Keratinocyte (primary cell): ENCODE results near the gene CPVL. TPM values are rescaled to one million over a fixed set of nuclear protein-coding genes. Genes with fewer than 3 reads are reported as not detected.

Experiments
- DNase-seq: peaks from one replicate; pipeline ENCODE4 v3.0.0-alpha.2; 2011; ENCODE audit warnings: low read depth, missing footprints, low spot score
- FAIRE-seq: peaks from 2 replicates; lab custom pipeline; 2011; peaks lifted over from hg19 to GRCh38; lab: Jason Lieb, UNC
- H2AFZ ChIP-seq: 2 replicates; pipeline ENCODE4 v1.6.0; 2012; ENCODE audit warnings: low read length, control low read depth, inconsistent platforms; ENCODE audit not compliant: control insufficient read depth
- H3K27ac ChIP-seq: 2 replicates; pipeline ENCODE4 v1.5.1; 2011; ENCODE audit warnings: low read length; ENCODE audit not compliant: control insufficient read depth, insufficient read depth
- H3K27me3 ChIP-seq: 3 replicates; pipeline ENCODE4 v1.6.0; 2011; ENCODE audit warnings: low read length; ENCODE audit not compliant: control insufficient read depth, insufficient read depth; ENCODE audit errors: extremely low read depth
- H3K36me3 ChIP-seq, 2 experiments: 2 replicates in 1 of 2; 3 replicates in 1 of 2; pipeline ENCODE4 v1.5.1; 2011; ENCODE audit warnings: low read length in 2 of 2, mild to moderate bottlenecking in 1 of 2; ENCODE audit not compliant: control insufficient read depth in 2 of 2, insufficient read depth in 2 of 2; ENCODE audit errors: extremely low read depth in 1 of 2
- H3K4me1 ChIP-seq: 3 replicates; pipeline ENCODE4 v1.5.1; 2011; ENCODE audit warnings: low read length; ENCODE audit not compliant: control insufficient read depth, insufficient read depth; ENCODE audit errors: extremely low read depth
- H3K4me2 ChIP-seq: 3 replicates; pipeline ENCODE4 v1.6.0; 2011; ENCODE audit warnings: low read depth, low read length; ENCODE audit not compliant: control insufficient read depth, insufficient read depth; ENCODE audit errors: extremely low read depth
- H3K4me3 ChIP-seq, 3 experiments: fragments of 200-600 bp in 1 of 3; sonication (generic) in 1 of 3; 2 replicates in 2 of 3; 3 replicates in 1 of 3; pipeline ENCODE4 v1.5.1; 2011 to 2016; ENCODE audit warnings: low read length in 3 of 3, mild to moderate bottlenecking in 3 of 3, control low read depth in 2 of 3, inconsistent platforms in 1 of 3, low read depth in 1 of 3, mixed read lengths in 1 of 3, mixed run types in 1 of 3, moderate library complexity in 1 of 3; ENCODE audit not compliant: control insufficient read depth in 2 of 3, insufficient read depth in 2 of 3; ENCODE audit errors: extremely low read depth in 1 of 3
- H3K79me2 ChIP-seq: 2 replicates; pipeline ENCODE4 v1.6.0; 2012; ENCODE audit warnings: low read length; ENCODE audit not compliant: control insufficient read depth, insufficient read depth
- H3K9ac ChIP-seq: 3 replicates; pipeline ENCODE4 v1.6.0; 2011; ENCODE audit warnings: low read length; ENCODE audit not compliant: control insufficient read depth, insufficient read depth; ENCODE audit errors: extremely low read depth
- H3K9me1 ChIP-seq: 3 replicates; pipeline ENCODE4 v1.6.0; 2011; ENCODE audit warnings: low read length; ENCODE audit not compliant: control insufficient read depth, insufficient read depth; ENCODE audit errors: extremely low read depth
- H3K9me3 ChIP-seq: 2 replicates; pipeline ENCODE4 v1.5.1; 2012; ENCODE audit warnings: low read depth, low read length; ENCODE audit not compliant: control insufficient read depth
- H4K20me1 ChIP-seq: 3 replicates; pipeline ENCODE4 v1.6.0; 2011; ENCODE audit warnings: low read length; ENCODE audit not compliant: control insufficient read depth, insufficient read depth; ENCODE audit errors: extremely low read depth
- EZH2 ChIP-seq: IDR thresholded peaks from one replicate; pipeline ENCODE4 v1.6.1; 2012; ENCODE audit warnings: inconsistent platforms, mild to moderate bottlenecking, low read length, moderate library complexity
- dilution Hi-C: fragments of 300-500 bp; cut with MboI; formaldehyde crosslinking; loops from one replicate; pipeline ENCODE4 v1.7.0; 2020; ENCODE audit warnings: low sequenced_read_pairs; ENCODE audit not compliant: extremely low pct_ligation_motif_present
- polyA plus RNA-seq, 5 experiments: library from polyadenylated mRNA; depleted of rRNA in 3 of 5; stranded (reverse) in 3 of 5; stranded (forward) in 1 of 5; unstranded in 1 of 5; fragments of >200 nt; gene quantifications; 1 replicate in 1 of 5; 2 replicates in 3 of 5; 3 replicates in 1 of 5; pipeline versions ENCODE4 v1.2.1 to v1.2.3, GENCODE V29; 2011 to 2012; ENCODE audit warnings: missing spikeins in 2 of 5, low read depth in 1 of 5, low replicate concordance in 1 of 5
- TF ChIP-seq, protein P1 (sequence below), 3 experiments: IDR thresholded peaks in 1 of 3; conservative IDR thresholded peaks in 1 of 3; optimal IDR thresholded peaks in 1 of 3; 2 replicates in 2 of 3; 3 replicates in 1 of 3; pipeline versions ENCODE3 to v1.5.1; 2011; ENCODE audit warnings: low read length in 3 of 3, mild to moderate bottlenecking in 3 of 3, moderate library complexity in 2 of 3, control low read depth in 1 of 3, inconsistent platforms in 1 of 3; ENCODE audit not compliant: insufficient read depth in 2 of 3; ENCODE audit errors: extremely low read depth in 1 of 3

CPVL gene
- polyA plus RNA-seq, 1 donor (not counting 4 experiments of a cell fraction or from before 2014, with no cell fraction given) = 9.8 TPM

DNA sequence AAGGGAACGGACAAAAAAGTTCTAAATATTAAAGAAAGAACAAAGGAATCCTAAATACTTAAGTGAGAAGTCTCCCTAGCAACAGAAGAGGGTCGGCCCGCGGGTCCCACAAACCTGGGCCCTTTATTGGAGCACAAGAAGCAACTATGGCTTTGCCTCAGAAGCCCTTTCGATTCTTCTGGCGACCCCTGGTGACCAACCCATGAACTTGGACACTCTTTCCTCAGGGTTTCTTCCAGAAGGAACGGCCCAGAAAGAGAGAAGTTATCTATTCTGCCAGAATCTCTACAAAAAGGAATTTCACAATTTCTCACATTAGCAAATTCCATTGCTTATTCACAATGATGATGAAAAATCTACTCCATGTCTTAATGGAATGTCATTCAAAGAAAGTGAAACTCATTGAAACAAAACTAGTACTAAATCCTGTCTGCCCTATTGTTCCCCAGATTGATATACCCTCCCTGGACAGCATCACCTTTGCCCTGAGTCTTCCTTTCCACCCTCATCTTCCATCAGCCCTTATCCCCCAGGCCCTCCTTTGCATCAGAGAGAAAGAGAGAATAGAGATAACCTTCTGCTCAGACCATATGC, 43.7 kb downstream of the CPVL start:
- Histone ChIP-seq H3K79me2 (no peaks in the 10 kb centered on the region), H3K4me3 (no peak overlapping the region), H4K20me1 (no peaks in the 10 kb centered on the region), H2AFZ (no peak overlapping the region), H3K27ac (no peak overlapping the region), H3K27me3 (no peaks in the 10 kb centered on the region), H3K36me3 (no peaks in the 10 kb centered on the region), H3K9ac (no peak overlapping the region), H3K9me1 (no peaks in the 10 kb centered on the region), H3K9me3 (no peaks in the 10 kb centered on the region), H3K4me1 (peaks cover 9% of the 10 kb centered on the region), H3K4me2 (no peak overlapping the region)
- no peak for TF ChIP-seq EZH2
- TF ChIP-seq, protein P1, sequence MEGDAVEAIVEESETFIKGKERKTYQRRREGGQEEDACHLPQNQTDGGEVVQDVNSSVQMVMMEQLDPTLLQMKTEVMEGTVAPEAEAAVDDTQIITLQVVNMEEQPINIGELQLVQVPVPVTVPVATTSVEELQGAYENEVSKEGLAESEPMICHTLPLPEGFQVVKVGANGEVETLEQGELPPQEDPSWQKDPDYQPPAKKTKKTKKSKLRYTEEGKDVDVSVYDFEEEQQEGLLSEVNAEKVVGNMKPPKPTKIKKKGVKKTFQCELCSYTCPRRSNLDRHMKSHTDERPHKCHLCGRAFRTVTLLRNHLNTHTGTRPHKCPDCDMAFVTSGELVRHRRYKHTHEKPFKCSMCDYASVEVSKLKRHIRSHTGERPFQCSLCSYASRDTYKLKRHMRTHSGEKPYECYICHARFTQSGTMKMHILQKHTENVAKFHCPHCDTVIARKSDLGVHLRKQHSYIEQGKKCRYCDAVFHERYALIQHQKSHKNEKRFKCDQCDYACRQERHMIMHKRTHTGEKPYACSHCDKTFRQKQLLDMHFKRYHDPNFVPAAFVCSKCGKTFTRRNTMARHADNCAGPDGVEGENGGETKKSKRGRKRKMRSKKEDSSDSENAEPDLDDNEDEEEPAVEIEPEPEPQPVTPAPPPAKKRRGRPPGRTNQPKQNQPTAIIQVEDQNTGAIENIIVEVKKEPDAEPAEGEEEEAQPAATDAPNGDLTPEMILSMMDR (optimal IDR thresholded peaks at IDR 0.05 in 1 of 3, IDR thresholded peaks at IDR 0.05 in 1 of 3, conservative IDR thresholded peaks at IDR 0.05 in 1 of 3; ENCODE audit: extremely low read depth in 1 of 3, insufficient read depth in 2 of 3, low read length in 3 of 3) = peak; percentile 35 to 50 (median 44)
- FAIRE-seq (no peak), DNase-seq (no peak)
- dilution Hi-C loops = loop anchor here (25.0 kb wide), 1 partner anchor 165 kb away; no protein-coding TSS in a partner anchor

DNA sequence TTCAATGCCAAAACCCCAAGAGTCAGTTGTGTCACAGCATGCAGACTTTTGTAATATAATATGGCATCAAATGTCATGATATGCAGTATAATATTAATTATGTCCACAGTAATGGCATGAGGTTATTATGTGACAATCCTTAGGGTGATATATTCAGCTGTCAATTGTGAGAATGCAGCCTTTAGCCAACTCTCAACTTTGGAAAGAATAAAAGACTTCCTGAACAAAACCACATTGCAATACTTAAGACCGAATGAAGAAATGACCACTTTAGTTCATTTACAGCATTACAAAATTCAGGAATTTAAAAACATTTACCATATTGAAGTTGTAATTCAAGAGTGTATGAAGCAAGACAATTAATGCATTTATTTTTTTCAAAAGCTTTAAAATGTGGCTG, 45.4 kb downstream of the CPVL start:
- H3K27me3 ChIP-seq = no peaks in the 10 kb centered on the region
- H3K9ac ChIP-seq = no peak overlapping the region
- dilution Hi-C loops = loop anchor here (25.0 kb wide), 1 partner anchor 164 kb away; no protein-coding TSS in a partner anchor
- TF ChIP-seq, protein P1 (optimal IDR thresholded peaks at IDR 0.05 in 1 of 3, IDR thresholded peaks at IDR 0.05 in 1 of 3, conservative IDR thresholded peaks at IDR 0.05 in 1 of 3; ENCODE audit: extremely low read depth in 1 of 3, insufficient read depth in 2 of 3, low read length in 3 of 3) = no peak
- TF ChIP-seq EZH2 = no peak
- peaks cover 9% of the 10 kb centered on the region for H3K4me1 ChIP-seq
- no peak for FAIRE-seq
- no peak overlapping the region for H3K27ac ChIP-seq
- no peaks in the 10 kb centered on the region for H3K9me3 ChIP-seq
- no peak overlapping the region for H3K4me3 ChIP-seq
- no peaks in the 10 kb centered on the region for H3K36me3 ChIP-seq
- no peaks in the 10 kb centered on the region for H4K20me1 ChIP-seq
- no peaks in the 10 kb centered on the region for H3K9me1 ChIP-seq
- H3K4me2 ChIP-seq = no peak overlapping the region
- no peaks in the 10 kb centered on the region for H3K79me2 ChIP-seq
- no peak overlapping the region for H2AFZ ChIP-seq
- no peak for DNase-seq
